Neural crest cell (in vitro differentiated cells): ENCODE results near the gene EFEMP1. TPM values are rescaled to one million over a fixed set of nuclear protein-coding genes. Genes with fewer than 3 reads are reported as not detected.

ENCODE experiments used
- DNase-seq: peaks from one replicate; pipeline ENCODE4 v3.0.0; 2021; ENCODE audit warnings: low read depth, mixed read lengths, low spot score
- H3K27ac Mint-ChIP-seq: one replicate; pipeline ENCODE4 v1.8.0; 2021; ENCODE audit warnings: mild to moderate bottlenecking, mixed read lengths; ENCODE audit not compliant: unreplicated experiment
- H3K27me3 Mint-ChIP-seq: 2 replicates; pipeline ENCODE4 v1.8.0; 2021; ENCODE audit warnings: low read depth, mild to moderate bottlenecking, mixed read lengths
- H3K36me3 Mint-ChIP-seq: 2 replicates; pipeline ENCODE4 v1.8.0; 2021; ENCODE audit warnings: low read depth, mild to moderate bottlenecking, mixed read lengths
- H3K4me1 Mint-ChIP-seq: 2 replicates; pipeline ENCODE4 v1.8.0; 2021; ENCODE audit warnings: mixed read lengths
- H3K4me3 Mint-ChIP-seq: one replicate; pipeline ENCODE4 v1.8.0; 2021; ENCODE audit warnings: mild to moderate bottlenecking, mixed read lengths
- H3K9me3 Mint-ChIP-seq: 2 replicates; pipeline ENCODE4 v1.8.0; 2021; ENCODE audit warnings: mixed read lengths
- CTCF ChIP-seq: fragments of 200-600 bp; sonication (generic); conservative IDR thresholded peaks from 2 replicates; pipeline ENCODE4 v1.5.0; 2021; ENCODE audit warnings: antibody characterized with exemption, mild to moderate bottlenecking
- total RNA-seq: library from RNA; stranded (reverse); gene quantifications from 2 replicates; pipeline ENCODE4 v1.2.1, GENCODE V29; 2021

Gene EFEMP1
- total RNA-seq, 1 donor from 2014 or later: 4.1 TPM

- no peak overlapping the region for H3K4me3 Mint-ChIP-seq
- no peaks in the 10 kb centered on the region for H3K4me1 Mint-ChIP-seq
- peaks cover 2% of the 10 kb centered on the region for H3K9me3 Mint-ChIP-seq
- no peak overlapping the region for H3K27ac Mint-ChIP-seq
- TF ChIP-seq CTCF: no peak
- DNase-seq: no peak
- no peaks in the 10 kb centered on the region for H3K36me3 Mint-ChIP-seq
- H3K27me3 Mint-ChIP-seq: peaks cover 19% of the 10 kb centered on the region
Measured at GRCh38 chr2:55901322-55901721, 22.3 kb downstream of the EFEMP1 start.

- Mint-ChIP-seq H3K9me3 (peaks cover 2% of the 10 kb centered on the region), H3K36me3 (no peaks in the 10 kb centered on the region), H3K27me3 (peaks cover 19% of the 10 kb centered on the region), H3K27ac (no peak overlapping the region), H3K4me1 (no peaks in the 10 kb centered on the region), H3K4me3 (no peak overlapping the region)
- no peak for TF ChIP-seq CTCF
- DNase-seq: no peak
Measured at GRCh38 chr2:55899881-55900280, 23.7 kb downstream of the EFEMP1 start.

GRCh38 chr2:55898386-55899040 is 25.1 kb downstream of the EFEMP1 start:
- Mint-ChIP-seq H3K4me3 (no peak overlapping the region), H3K27me3 (peaks cover 9% of the 10 kb centered on the region), H3K9me3 (no peaks in the 10 kb centered on the region), H3K4me1 (no peaks in the 10 kb centered on the region), H3K36me3 (no peaks in the 10 kb centered on the region), H3K27ac (no peak overlapping the region)
- no peak for DNase-seq
- no peak for TF ChIP-seq CTCF

GRCh38 chr2:55896633-55897032 is 26.9 kb downstream of the EFEMP1 start:
- Mint-ChIP-seq H3K27ac (no peak overlapping the region), H3K27me3 (no peaks in the 10 kb centered on the region), H3K4me3 (no peak overlapping the region), H3K9me3 (no peaks in the 10 kb centered on the region), H3K4me1 (peaks cover 8% of the 10 kb centered on the region), H3K36me3 (no peaks in the 10 kb centered on the region)
- TF ChIP-seq CTCF: no peak
- DNase-seq: no peak

- no peaks in the 10 kb centered on the region for H3K9me3 Mint-ChIP-seq
- H3K27me3 Mint-ChIP-seq: no peaks in the 10 kb centered on the region
- peaks cover 11% of the 10 kb centered on the region for H3K4me1 Mint-ChIP-seq
- H3K4me3 Mint-ChIP-seq: no peak overlapping the region
- DNase-seq: no peak
- H3K27ac Mint-ChIP-seq: no peak overlapping the region
- no peak for TF ChIP-seq CTCF
- no peaks in the 10 kb centered on the region for H3K36me3 Mint-ChIP-seq
Measured at GRCh38 chr2:55894720-55895119, 28.9 kb downstream of the EFEMP1 start.
